ENCODE data around the gene KRT36. TPM values are rescaled to one million over a fixed set of nuclear protein-coding genes. Genes with fewer than 3 reads are reported as not detected.
A peak's percentile ranks its signal among the peaks of the same experiment; 100 is the strongest.

Gene KRT36
- total RNA-seq (ENCODE audit: low replicate concordance), result not detected in 2 replicates

DNA sequence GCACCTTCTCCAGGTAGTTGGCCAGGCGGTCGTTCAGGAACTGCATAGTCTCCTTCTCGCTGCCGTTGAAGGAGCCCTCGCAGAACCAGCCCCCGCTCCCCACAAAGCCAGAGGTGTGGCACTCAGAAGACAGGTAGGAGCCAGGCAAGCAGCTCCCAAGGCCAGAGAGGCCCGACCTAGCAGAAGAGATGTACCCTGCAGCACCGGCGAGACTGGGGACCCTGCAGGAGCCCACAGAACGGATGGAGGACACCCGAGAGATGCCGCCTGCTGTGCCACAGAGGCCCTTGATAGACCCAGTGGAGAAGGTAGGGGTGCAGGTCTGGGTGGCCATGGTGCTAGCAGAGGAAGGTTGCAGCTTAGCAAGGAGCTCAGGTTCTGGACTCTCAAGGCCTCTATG is at the start of gene KRT36:
Gene KRT36 (minus strand): TSS at position 380 of the 400 bp plus-strand sequence. CDS start 46 bp downstream, at position 334.
- Mint-ChIP-seq H3K4me1 (peaks cover 11% of the 10 kb centered on the region), H3K4me3 (no peak within 1 kb of the TSS), H3K27me3 (ENCODE audit: insufficient read depth, low read depth) (peaks cover 12% of the 10 kb centered on the region), H3K9me3 (peaks cover 3% of the 10 kb centered on the region), H3K36me3 (no peaks in the 10 kb centered on the region), H3K27ac (no peak within 1 kb of the TSS)
- Histone ChIP-seq H4K20me1 (ENCODE audit: low read depth) (no peaks in the 10 kb centered on the region), H3K9me3 (ENCODE audit: low read depth) (no peaks in the 10 kb centered on the region), H3K4me3 (no peak within 1 kb of the TSS), H3K9ac (no peak within 1 kb of the TSS), H3K4me1 (no peaks in the 10 kb centered on the region), H2AFZ (replicated peaks) (no peak within 1 kb of the TSS), H3K27me3 (no peaks in the 10 kb centered on the region), H3F3A (ENCODE audit: low read depth) (no peaks in the 10 kb centered on the region), H3K36me3 (no peaks in the 10 kb centered on the region), H3K27ac (no peak within 1 kb of the TSS), H3K4me2 (no peak within 1 kb of the TSS), H3K79me2 (ENCODE audit: low read depth) (no peaks in the 10 kb centered on the region)
- DNase-seq (ENCODE audit: low spot score), result no peak
- TF ChIP-seq CTCF (IDR thresholded peaks at IDR 0.05), result no peak
- no peak for TF ChIP-seq EZH2phosphoT487 (IDR thresholded peaks at IDR 0.05)
- TF ChIP-seq EZH2 (IDR thresholded peaks at IDR 0.05), result no peak

GRCh38 chr17:41539071-41539492 is 49.4 kb upstream of the KRT36 start:
- no peaks in the 10 kb centered on the region for H4K20me1 ChIP-seq (ENCODE audit: low read depth)
- Mint-ChIP-seq H3K4me3 (no peak overlapping the region), H3K27ac (peak overlapping the region; percentile 33), H3K4me1 (peaks cover 18% of the 10 kb centered on the region), H3K36me3 (no peaks in the 10 kb centered on the region), H3K9me3 (no peaks in the 10 kb centered on the region), H3K27me3 (ENCODE audit: insufficient read depth, low read depth) (peaks cover 10% of the 10 kb centered on the region)
- no peaks in the 10 kb centered on the region for H3K79me2 ChIP-seq (ENCODE audit: low read depth)
- H3K4me3 ChIP-seq, result no peak overlapping the region
- no peak for DNase-seq (ENCODE audit: low spot score)
- TF ChIP-seq CTCF (IDR thresholded peaks at IDR 0.05) (no peak), EZH2 (IDR thresholded peaks at IDR 0.05) (no peak), EZH2phosphoT487 (IDR thresholded peaks at IDR 0.05) (no peak)
- H3K4me1 ChIP-seq, result peaks cover 17% of the 10 kb centered on the region
- H3F3A ChIP-seq (ENCODE audit: low read depth), result peaks cover 8% of the 10 kb centered on the region
- H3K9ac ChIP-seq, result no peak overlapping the region
- H3K27ac ChIP-seq, result no peak overlapping the region
- H3K9me3 ChIP-seq (ENCODE audit: low read depth), result no peaks in the 10 kb centered on the region
- no peaks in the 10 kb centered on the region for H3K27me3 ChIP-seq
- H3K36me3 ChIP-seq, result no peaks in the 10 kb centered on the region
- peak overlapping the region; percentile 29 for H3K4me2 ChIP-seq
- peak overlapping the region; percentile 66 for H2AFZ ChIP-seq (replicated peaks)

DNA sequence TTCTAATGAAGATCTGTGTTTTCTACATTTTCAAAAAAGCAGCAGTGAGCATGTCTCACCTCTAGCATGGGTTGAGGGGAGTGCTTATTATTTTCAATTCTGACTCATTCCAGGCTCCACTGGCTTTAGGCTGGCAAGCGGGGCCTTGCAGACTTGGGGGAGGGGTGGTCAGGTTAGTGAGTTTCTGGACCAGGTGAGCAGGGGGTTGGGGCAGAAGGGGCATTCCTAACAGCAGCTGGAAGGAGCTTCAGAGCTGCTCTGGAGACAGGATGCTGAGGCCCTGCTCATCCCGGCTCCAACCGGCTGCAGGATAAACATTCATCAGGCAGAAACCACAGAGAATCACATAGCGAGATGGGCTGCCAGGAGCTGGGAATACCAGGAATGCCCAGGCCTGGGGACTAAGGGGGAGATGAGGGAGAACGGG is 48.9 kb upstream of the KRT36 start:
- Histone ChIP-seq H3K4me3 (no peak overlapping the region), H3K36me3 (no peaks in the 10 kb centered on the region), H3K4me1 (peaks cover 17% of the 10 kb centered on the region), H4K20me1 (ENCODE audit: low read depth) (no peaks in the 10 kb centered on the region), H3K27ac (no peak overlapping the region), H3K9me3 (ENCODE audit: low read depth) (no peaks in the 10 kb centered on the region), H3K9ac (no peak overlapping the region), H3K4me2 (peak overlapping the region; percentile 29), H3K79me2 (ENCODE audit: low read depth) (no peaks in the 10 kb centered on the region), H3F3A (ENCODE audit: low read depth) (peaks cover 7% of the 10 kb centered on the region), H2AFZ (replicated peaks) (peak overlapping the region; percentile 66), H3K27me3 (no peaks in the 10 kb centered on the region)
- peaks cover 10% of the 10 kb centered on the region for H3K27me3 Mint-ChIP-seq (ENCODE audit: insufficient read depth, low read depth)
- H3K27ac Mint-ChIP-seq, result peak overlapping the region; percentile 33
- H3K9me3 Mint-ChIP-seq, result no peaks in the 10 kb centered on the region
- TF ChIP-seq CTCF (IDR thresholded peaks at IDR 0.05), result no peak
- no peak for TF ChIP-seq EZH2phosphoT487 (IDR thresholded peaks at IDR 0.05)
- no peak for TF ChIP-seq EZH2 (IDR thresholded peaks at IDR 0.05)
- no peaks in the 10 kb centered on the region for H3K36me3 Mint-ChIP-seq
- no peak overlapping the region for H3K4me3 Mint-ChIP-seq
- DNase-seq (ENCODE audit: low spot score), result no peak
- peaks cover 18% of the 10 kb centered on the region for H3K4me1 Mint-ChIP-seq

Measured in neural progenitor cell (in vitro differentiated cells).